GM21367 (cell line): Measurements from ENCODE around the gene C11orf42.
"Not testable (repeated sequence)": the region's sequence is repeated elsewhere in the genome, so short reads cannot be mapped to it uniquely, and the experiment has no call there.

Experiments used
- ATAC-seq: cut with Tn5 transposase; IDR thresholded peaks from one replicate; pipeline ENCODE4 v1.9.1; 2021; ENCODE audit not compliant: unreplicated experiment

Gene C11orf42

DNA sequence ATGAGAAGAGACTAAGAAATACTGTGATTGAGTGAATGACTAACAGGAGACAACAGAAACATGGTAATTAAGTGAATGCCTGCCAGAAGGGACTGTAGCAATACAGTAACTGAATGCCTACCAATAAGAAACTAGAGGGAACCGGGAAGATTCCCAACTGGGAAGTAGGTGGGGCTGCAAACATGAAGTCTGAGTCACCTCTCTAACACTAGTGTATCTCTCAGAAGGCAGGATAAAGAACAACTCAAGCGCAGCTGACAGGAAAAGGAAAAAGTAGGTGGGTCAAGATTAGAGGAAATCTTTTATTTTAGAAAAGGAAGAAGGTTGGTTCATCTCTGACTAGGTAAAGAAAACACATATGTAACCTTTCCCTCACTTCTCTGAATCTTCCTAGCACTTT is 14.0 kb downstream of the C11orf42 start:
- ATAC-seq, result no peak

DNA sequence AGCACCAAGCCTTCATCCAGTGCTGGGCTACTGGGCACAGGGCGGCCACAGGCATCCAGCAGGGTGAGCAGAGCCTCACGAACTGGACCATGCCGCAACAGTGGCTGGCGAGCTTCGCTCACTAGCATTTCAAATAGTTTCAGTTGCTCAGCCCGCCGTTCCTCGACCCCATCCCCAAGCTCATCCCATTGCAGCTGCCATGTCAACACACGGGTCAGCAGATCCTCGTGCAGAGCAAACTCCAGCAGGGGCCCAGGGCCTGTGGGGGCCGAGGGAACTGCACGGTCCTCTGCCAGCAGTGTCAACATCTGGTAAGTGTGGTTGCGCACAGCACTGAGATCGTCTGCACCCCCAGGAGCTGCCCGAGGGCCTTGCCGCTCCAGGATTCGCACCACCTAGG is 18.5 kb downstream of the C11orf42 start:
- no peak for ATAC-seq

- no peak for ATAC-seq
Observed at GRCh38 chr11:6224421-6224820, 19.1 kb downstream of the C11orf42 start.

- ATAC-seq, result no peak
Observed at GRCh38 chr11:6225024-6225423, 19.7 kb downstream of the C11orf42 start.

DNA sequence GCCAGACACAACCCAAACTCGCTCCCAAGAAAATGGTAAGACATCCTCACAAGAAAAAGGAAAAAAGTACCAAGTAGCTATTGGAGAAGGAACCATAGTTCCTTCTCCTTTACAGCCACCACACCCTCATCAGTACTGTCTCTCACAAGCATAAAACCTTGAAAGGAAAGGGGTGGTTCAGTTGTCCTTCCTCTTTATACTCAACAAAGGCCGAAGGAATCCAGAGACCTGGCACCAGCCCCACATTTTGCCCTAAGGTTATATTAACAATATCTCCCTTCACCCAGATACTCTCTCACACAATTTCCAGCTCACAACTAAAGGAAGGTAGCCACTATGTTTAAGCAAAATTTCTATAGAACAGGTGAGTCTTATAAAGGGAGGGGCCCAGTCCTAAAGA is 20.5 kb downstream of the C11orf42 start:
- ATAC-seq, result no peak

- ATAC-seq, result no peak
Observed at GRCh38 chr11:6228520-6228919, 23.2 kb downstream of the C11orf42 start.

DNA sequence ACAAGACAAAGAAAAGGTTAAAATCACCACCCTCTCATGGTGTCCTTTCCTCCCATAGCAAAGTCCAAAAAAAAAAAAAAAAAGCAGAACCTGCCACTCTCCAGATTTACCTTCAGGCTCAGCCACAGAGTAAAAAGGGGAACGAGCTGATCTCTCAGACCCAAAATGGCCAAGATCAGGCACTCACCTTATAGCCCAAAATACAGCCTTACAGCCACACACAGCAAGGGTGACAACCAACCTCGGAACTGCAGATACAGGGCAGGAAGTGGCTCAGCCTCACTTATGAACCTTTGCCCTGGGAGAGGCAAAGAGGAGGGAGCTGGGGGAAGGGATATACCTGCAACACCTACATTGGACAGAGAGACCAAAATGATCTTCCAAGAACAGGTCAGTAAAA is 24.6 kb downstream of the C11orf42 start:
- no peak for ATAC-seq

DNA sequence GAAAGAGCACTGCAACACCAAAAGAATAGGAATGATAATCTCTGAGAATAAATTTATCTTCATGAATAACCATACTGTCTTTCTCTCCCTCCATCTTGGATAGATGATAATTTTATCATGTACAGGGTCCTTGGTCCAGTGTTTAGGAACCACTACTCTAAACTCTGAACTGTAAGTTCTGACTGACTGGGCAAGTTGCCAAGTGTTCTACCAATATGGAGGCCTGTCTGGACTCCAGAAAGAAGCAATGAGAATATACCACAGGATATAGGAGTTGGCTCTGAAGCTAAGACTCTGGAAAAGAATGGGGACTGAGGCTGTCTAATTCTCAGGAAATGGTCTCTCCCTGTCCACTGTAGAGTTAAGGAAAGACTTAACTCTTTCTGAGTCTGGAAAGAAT is 27.5 kb downstream of the C11orf42 start:
- ATAC-seq, result no peak

DNA sequence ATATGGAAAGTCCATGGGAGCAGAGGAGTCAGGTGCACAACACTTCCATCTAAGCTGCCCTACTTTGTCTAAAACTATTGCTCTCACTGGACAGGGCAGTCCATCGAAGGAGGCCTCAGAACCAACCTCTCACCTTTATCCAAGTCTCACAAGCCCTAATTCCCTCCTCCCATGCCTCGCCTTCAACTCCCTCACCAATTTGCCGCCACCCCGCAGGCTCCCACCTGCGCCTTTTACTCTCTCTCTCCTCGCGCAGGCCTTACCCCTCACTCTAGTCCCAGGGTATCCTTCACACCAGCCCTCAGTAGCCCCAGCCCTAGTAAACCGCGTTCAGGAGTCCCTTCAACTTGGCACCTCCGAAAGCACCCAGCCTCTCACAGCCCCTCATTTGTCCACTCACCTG is 28.6 kb downstream of the C11orf42 start:
- no peak for ATAC-seq

- peak; percentile 94 for ATAC-seq
Observed at GRCh38 chr11:6234387-6235107, 29.2 kb downstream of the C11orf42 start, which contains the start of gene FHIP1B. Gene FHIP1B (minus strand): TSS chr11:6234636. CDS start chr11:6224516, 10,120 bp downstream.

GRCh38 chr11:6237266-6237665 is 31.9 kb downstream of the C11orf42 start:
- no peak for ATAC-seq

- ATAC-seq, result no peak
Observed at GRCh38 chr11:6237761-6238302, 32.5 kb downstream of the C11orf42 start.

DNA sequence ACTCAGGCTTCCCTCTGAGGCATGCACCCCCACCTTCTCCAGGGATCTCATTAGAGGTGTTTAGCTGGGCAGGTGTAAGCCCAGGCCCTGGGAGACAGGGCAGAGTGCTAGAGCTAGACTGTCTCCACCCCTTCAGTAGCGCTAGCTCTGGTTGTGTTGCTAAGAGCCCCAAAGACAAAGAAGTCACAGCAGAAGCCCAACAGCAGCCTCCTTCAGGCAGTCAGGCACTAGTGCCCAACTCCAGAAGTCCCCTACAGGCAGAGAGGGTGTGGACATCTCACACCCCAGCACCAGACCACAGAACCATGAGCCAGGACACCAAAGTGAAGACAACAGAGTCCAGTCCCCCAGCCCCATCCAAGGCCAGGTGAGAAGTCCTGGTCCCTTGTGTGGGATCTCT is 33.5 kb downstream of the C11orf42 start, which contains the start of gene CNGA4:
TSS of gene CNGA4 (plus strand) at position 188 of the 400 bp plus-strand sequence. CDS start at position 306, 118 bp downstream.
- no peak for ATAC-seq

- ATAC-seq, result no peak
Observed at GRCh38 chr11:6240139-6240538, 34.8 kb downstream of the C11orf42 start.

- ATAC-seq, result no peak
Observed at GRCh38 chr11:6240781-6241180, 35.4 kb downstream of the C11orf42 start.

DNA sequence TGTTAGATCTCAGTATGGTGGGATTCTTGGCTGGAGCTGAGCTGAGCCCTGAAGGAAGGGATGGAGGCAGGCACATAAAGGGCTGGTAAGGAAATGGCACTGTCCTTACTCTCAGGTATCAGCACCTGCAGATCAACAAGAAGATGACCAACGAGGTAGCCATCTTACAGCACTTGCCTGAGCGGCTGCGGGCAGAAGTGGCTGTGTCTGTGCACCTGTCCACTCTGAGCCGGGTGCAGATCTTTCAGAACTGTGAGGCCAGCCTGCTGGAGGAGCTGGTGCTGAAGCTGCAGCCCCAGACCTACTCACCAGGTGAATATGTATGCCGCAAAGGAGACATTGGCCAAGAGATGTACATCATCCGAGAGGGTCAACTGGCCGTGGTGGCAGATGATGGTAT is 36.0 kb downstream of the C11orf42 start:
- ATAC-seq, result no peak

- no peak for ATAC-seq
Observed at GRCh38 chr11:6245536-6245935, 40.2 kb downstream of the C11orf42 start.

- ATAC-seq, result no peak
Observed at GRCh38 chr11:6248248-6248647, 42.9 kb downstream of the C11orf42 start.

- ATAC-seq, result not testable (repeated sequence)
Observed at GRCh38 chr11:6248897-6249296, 43.5 kb downstream of the C11orf42 start.

GRCh38 chr11:6249770-6250555 is 44.6 kb downstream of the C11orf42 start:
- ATAC-seq, result no peak

GRCh38 chr11:6251120-6251733 is 45.9 kb downstream of the C11orf42 start:
- ATAC-seq, result peak; percentile 91
